ENCODE data around the gene HSF5.

HSF5 gene

GRCh38 chr17:58382872-58383242 is 105.4 kb downstream of the HSF5 start:
- H3K9ac ChIP-seq (ENCODE audit: low read depth, low read length), result no peak overlapping the region
- peaks cover 16% of the 10 kb centered on the region; the same call in 1 of the 2 replicates for H3K4me1 ChIP-seq (ENCODE audit: insufficient read depth, low read length)
- H3K4me3 ChIP-seq (ENCODE audit: low read length), result no peak overlapping the region
- no peaks in the 10 kb centered on the region for H3K36me3 ChIP-seq (ENCODE audit: insufficient read depth, low read length)
- H3K9me3 ChIP-seq (ENCODE audit: insufficient read depth, low read depth, low read length), result no peaks in the 10 kb centered on the region
- no peaks in the 10 kb centered on the region for H3K27me3 ChIP-seq (ENCODE audit: insufficient read depth, low read length)
- 88% methylated on average over 1 of the region's 1 CpG for WGBS
- no peak overlapping the region for H3K27ac ChIP-seq (ENCODE audit: low read depth, low read length)

DNA sequence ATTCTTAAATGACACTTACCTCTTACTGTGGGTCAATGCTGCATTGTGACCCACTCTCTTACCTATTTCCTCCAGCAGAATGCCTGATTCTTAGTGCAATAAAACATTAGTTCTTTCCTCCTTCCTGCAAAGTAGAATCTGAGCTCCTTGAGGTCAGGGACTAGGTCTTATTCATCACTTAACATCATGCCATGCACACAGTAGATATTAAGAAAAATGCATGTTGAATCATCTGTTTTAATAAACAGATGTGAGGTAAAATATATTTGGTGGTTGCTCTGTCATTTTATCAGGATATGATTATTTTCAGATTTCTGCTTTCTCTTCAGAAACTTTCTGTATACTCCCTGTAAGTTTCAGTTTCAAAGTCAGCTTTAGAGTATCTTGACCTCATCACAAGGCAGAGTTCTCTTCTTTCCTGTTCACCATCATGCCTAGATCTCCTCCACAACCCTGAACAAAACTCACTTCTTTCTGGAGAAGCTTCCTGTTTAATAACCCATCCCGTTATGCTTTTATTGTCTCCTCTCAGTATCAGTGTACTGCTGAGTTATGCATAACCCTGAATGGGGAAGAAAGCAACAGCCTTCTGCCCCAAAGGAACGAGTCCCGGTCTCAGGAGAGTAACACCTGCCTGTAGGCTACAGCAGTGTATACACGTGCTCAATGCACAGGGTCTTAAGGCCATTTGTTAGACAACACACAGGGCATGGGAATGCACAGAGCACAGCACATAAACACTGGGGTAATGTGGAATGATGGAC is 105.9 kb downstream of the HSF5 start:
- H3K9me3 ChIP-seq (ENCODE audit: insufficient read depth, low read depth, low read length), result no peaks in the 10 kb centered on the region
- H3K4me3 ChIP-seq (ENCODE audit: low read length), result no peak overlapping the region
- 85% methylated on average over 4 of the region's 4 CpGs for WGBS
- no peaks in the 10 kb centered on the region for H3K36me3 ChIP-seq (ENCODE audit: insufficient read depth, low read length)
- H3K27me3 ChIP-seq (ENCODE audit: insufficient read depth, low read length), result no peaks in the 10 kb centered on the region
- H3K9ac ChIP-seq (ENCODE audit: low read depth, low read length), result no peak overlapping the region
- H3K27ac ChIP-seq (ENCODE audit: low read depth, low read length), result no peak overlapping the region
- peaks cover 17% of the 10 kb centered on the region for H3K4me1 ChIP-seq (ENCODE audit: insufficient read depth, low read length)

DNA sequence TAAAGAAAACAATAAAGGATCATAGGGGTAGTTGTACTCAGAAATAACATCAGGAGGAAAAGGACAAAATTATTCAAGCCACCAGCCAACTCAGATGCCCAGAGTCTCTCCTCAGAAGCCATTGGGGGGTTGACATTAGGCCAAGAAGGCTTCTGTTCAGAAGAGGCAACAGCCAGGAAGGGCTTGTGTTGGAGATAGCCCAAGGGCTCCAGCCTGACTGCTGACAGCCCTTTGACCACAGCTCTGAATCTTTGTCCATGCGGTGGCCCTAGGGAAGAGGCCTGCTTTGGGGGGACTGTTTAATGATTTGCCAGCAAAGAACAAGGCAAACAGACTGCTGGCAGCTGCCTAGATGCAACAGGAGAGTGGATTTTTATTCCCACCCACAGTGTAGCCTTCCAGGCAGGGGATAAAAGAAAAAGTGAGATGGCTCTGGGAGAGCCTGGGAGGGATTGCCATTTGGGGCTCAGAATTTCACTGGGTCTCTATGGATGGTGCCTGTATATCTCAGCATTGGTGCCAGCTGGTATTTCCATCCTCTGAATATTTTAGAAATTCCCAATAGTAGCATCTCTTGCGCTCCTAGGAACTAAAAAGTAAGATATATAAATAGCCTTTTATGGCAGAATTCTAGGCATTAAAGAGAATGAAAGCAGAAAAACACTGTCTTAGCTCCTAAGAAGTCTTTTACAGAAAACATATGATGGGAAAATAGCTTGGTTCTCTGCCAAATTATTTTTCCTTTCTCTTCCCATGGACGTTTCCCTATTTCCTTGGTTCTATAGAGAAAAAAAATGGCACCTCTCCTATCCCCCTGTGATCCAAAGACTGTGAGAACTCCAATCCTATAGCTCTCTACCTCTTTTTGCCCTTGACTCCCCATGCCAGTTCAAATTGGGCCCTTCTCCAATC is 106.8 kb downstream of the HSF5 start:
- no peaks in the 10 kb centered on the region for H3K9me3 ChIP-seq (ENCODE audit: insufficient read depth, low read depth, low read length)
- no peak overlapping the region for H3K4me3 ChIP-seq (ENCODE audit: low read length)
- H3K36me3 ChIP-seq (ENCODE audit: insufficient read depth, low read length), result no peaks in the 10 kb centered on the region
- WGBS, result 86% methylated on average over 2 of the region's 3 CpGs
- H3K9ac ChIP-seq (ENCODE audit: low read depth, low read length), result no peak overlapping the region
- H3K27ac ChIP-seq (ENCODE audit: low read depth, low read length), result no peak overlapping the region
- peaks cover 26% of the 10 kb centered on the region for H3K4me1 ChIP-seq (ENCODE audit: insufficient read depth, low read length)
- no peaks in the 10 kb centered on the region for H3K27me3 ChIP-seq (ENCODE audit: insufficient read depth, low read length)

DNA sequence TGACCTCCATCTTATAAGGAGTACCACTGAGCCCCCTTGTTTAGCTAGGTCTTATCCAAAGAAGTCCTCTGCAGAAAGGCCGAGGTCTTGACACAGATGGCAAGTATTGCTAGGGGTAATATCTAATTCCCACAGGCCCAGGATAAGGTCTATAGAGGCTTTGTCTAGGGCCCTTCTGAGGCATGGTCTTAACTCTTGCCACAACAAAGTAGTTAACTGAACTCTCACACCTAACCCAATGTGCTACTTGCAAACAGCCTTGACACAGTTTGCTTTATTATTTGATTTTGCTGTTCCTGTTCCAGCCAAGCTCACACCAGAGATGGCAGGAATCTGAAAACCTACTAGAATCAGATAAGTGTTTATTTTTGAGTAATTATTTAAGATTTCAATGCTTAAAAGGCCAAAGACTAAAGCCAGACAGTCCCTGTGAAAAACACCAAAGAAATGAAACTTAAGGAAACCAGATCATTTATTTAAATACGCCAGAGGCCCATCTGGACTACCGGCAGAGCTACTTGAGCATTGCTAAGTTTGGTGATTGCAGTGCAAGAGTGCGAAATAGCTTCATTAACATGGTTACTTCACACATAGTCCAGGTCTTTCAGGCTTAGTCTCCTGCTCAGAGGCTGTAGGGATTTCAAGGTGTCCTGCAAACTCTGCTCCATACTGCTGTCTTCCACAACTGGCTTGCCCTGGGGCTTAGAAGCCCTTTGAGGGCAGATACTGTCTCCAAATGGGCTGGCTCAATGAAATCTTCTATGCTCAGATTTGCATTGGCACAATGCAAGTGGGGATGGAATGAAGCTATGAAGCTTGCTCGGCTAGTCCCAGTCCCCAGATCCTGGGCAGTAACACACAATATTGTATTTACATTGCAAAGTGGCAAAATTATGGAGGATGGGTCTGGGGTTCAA is 107.7 kb downstream of the HSF5 start:
- no peak overlapping the region for H3K9ac ChIP-seq (ENCODE audit: low read depth, low read length)
- H3K4me1 ChIP-seq (ENCODE audit: insufficient read depth, low read length), result peaks cover 35% of the 10 kb centered on the region
- WGBS, result 96% methylated on average over 5 of the region's 5 CpGs
- H3K36me3 ChIP-seq (ENCODE audit: insufficient read depth, low read length), result no peaks in the 10 kb centered on the region
- H3K27ac ChIP-seq (ENCODE audit: low read depth, low read length), result no peak overlapping the region
- no peaks in the 10 kb centered on the region for H3K9me3 ChIP-seq (ENCODE audit: insufficient read depth, low read depth, low read length)
- no peaks in the 10 kb centered on the region for H3K27me3 ChIP-seq (ENCODE audit: insufficient read depth, low read length)
- H3K4me3 ChIP-seq (ENCODE audit: low read length), result no peak overlapping the region

DNA sequence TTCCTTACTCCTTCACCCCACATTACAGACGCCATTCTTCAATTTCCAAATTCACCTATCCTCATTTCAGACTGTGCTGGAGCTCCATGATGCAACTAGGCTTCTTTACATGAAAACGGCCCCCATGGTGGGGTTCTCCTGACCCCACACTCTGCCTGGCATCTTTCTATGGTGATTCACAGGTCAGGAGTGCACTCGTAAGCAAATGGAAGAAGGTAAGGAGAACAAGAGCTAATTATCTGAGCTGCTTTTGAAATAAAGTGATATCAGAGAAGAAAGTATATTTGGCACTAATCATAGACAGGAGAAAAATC is 108.7 kb downstream of the HSF5 start:
- H3K4me3 ChIP-seq (ENCODE audit: low read length), result no peak overlapping the region
- H3K9ac ChIP-seq (ENCODE audit: low read depth, low read length), result no peak overlapping the region

DNA sequence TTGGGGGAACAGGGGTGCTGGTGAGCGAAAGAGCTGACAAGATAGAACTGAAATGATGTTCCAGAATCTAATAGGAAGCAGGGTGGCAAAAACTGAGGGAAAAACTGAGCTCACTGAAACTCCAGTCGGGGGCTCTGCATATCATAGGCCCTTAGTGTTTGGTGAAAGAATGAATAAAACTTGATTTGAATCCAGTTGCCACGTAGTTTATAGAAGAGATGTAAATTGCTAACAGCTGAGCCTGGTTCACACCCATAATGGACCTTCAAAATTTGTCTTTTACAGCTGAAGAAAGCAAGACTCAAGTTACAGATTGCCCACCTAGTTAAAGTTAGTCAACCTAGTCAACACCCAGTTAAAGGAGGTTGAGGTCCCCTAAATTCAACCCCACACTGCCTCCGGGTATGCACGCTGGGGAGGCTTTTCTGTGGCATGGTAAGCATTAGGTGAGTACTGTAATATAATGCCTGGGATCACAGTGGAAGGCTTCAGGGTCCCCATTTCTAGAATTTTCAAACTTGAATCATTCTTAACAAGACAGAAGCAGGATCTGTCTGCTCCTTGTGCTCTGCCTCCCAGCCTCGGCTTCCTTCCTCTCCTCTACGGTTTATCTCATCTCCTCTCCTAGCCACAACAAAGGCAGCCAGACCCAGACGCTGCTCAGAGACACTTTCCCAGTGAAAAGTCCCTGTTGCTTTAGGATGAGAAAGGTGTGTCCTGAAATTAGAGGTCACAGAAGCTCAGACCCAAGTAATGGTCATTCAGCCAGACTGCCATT is 109.3 kb downstream of the HSF5 start:
- WGBS, result 82% methylated on average over 6 of the region's 8 CpGs
- no peaks in the 10 kb centered on the region for H3K9me3 ChIP-seq (ENCODE audit: insufficient read depth, low read depth, low read length)
- peaks cover 26% of the 10 kb centered on the region for H3K4me1 ChIP-seq (ENCODE audit: insufficient read depth, low read length)
- no peak overlapping the region for H3K4me3 ChIP-seq (ENCODE audit: low read length)
- no peaks in the 10 kb centered on the region for H3K36me3 ChIP-seq (ENCODE audit: insufficient read depth, low read length)
- no peak overlapping the region for H3K9ac ChIP-seq (ENCODE audit: low read depth, low read length)
- H3K27me3 ChIP-seq (ENCODE audit: insufficient read depth, low read length), result no peaks in the 10 kb centered on the region
- H3K27ac ChIP-seq (ENCODE audit: low read depth, low read length), result no peak overlapping the region

More for the DNA sequence above, 108.7 kb downstream of the HSF5 start:
- H3K4me1 ChIP-seq (ENCODE audit: insufficient read depth, low read length), result peaks cover 32% of the 10 kb centered on the region
- no peaks in the 10 kb centered on the region for H3K9me3 ChIP-seq (ENCODE audit: insufficient read depth, low read depth, low read length)
- H3K27ac ChIP-seq (ENCODE audit: low read depth, low read length), result no peak overlapping the region
- no peaks in the 10 kb centered on the region for H3K27me3 ChIP-seq (ENCODE audit: insufficient read depth, low read length)
- WGBS, result 80% methylated on average over 3 of the region's 3 CpGs
- no peaks in the 10 kb centered on the region for H3K36me3 ChIP-seq (ENCODE audit: insufficient read depth, low read length)

DNA sequence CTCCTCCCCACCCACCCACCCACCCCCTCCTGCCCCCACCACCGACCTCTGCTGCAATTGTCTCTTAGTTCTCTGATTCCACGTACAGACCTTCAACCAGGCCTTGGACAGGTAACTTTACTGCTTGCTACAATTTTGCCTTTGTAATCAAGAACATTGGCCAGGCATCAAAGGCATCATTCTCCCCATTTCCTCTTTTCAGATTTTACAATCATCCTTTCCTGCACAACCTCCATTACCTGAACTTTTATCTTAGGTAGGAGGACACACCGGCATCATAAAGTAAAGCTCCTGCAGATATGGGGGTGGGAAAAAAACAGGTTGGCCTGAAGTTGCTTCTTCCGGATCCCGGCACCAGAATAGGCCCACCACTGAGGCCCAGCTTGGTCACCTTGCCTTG is 110.5 kb downstream of the HSF5 start:
- no peaks in the 10 kb centered on the region for H3K36me3 ChIP-seq (ENCODE audit: insufficient read depth, low read length)

GRCh38 chr17:58377093-58377601 is 111.1 kb downstream of the HSF5 start:
- WGBS, result 85% methylated on average over 3 of the region's 3 CpGs
- Histone ChIP-seq H3K9me3 (ENCODE audit: insufficient read depth, low read depth, low read length) (no peaks in the 10 kb centered on the region), H3K4me1 (ENCODE audit: insufficient read depth, low read length) (peaks cover 25% of the 10 kb centered on the region), H3K36me3 (ENCODE audit: insufficient read depth, low read length) (no peaks in the 10 kb centered on the region), H3K27me3 (ENCODE audit: insufficient read depth, low read length) (no peaks in the 10 kb centered on the region), H3K27ac (ENCODE audit: low read depth, low read length) (no peak overlapping the region), H3K4me3 (ENCODE audit: low read length) (no peak overlapping the region), H3K9ac (ENCODE audit: low read depth, low read length) (no peak overlapping the region)

More for the DNA sequence above, 110.5 kb downstream of the HSF5 start:
- Histone ChIP-seq H3K9ac (ENCODE audit: low read depth, low read length) (no peak overlapping the region), H3K27ac (ENCODE audit: low read depth, low read length) (no peak overlapping the region), H3K4me3 (ENCODE audit: low read length) (no peak overlapping the region), H3K9me3 (ENCODE audit: insufficient read depth, low read depth, low read length) (no peaks in the 10 kb centered on the region), H3K4me1 (ENCODE audit: insufficient read depth, low read length) (peaks cover 25% of the 10 kb centered on the region), H3K27me3 (ENCODE audit: insufficient read depth, low read length) (no peaks in the 10 kb centered on the region)
- 89% methylated on average over 5 of the region's 5 CpGs for WGBS

GRCh38 chr17:58376472-58377000 is 111.7 kb downstream of the HSF5 start:
- no peaks in the 10 kb centered on the region for H3K9me3 ChIP-seq (ENCODE audit: insufficient read depth, low read depth, low read length)
- peaks cover 25% of the 10 kb centered on the region for H3K4me1 ChIP-seq (ENCODE audit: insufficient read depth, low read length)
- no peaks in the 10 kb centered on the region for H3K27me3 ChIP-seq (ENCODE audit: insufficient read depth, low read length)
- H3K36me3 ChIP-seq (ENCODE audit: insufficient read depth, low read length), result no peaks in the 10 kb centered on the region
- H3K9ac ChIP-seq (ENCODE audit: low read depth, low read length), result no peak overlapping the region
- H3K27ac ChIP-seq (ENCODE audit: low read depth, low read length), result peak overlapping the region; percentile 27; the same call in 1 of the 2 replicates
- H3K4me3 ChIP-seq (ENCODE audit: low read length), result no peak overlapping the region
- WGBS, result 45% methylated on average over 3 of the region's 4 CpGs

DNA sequence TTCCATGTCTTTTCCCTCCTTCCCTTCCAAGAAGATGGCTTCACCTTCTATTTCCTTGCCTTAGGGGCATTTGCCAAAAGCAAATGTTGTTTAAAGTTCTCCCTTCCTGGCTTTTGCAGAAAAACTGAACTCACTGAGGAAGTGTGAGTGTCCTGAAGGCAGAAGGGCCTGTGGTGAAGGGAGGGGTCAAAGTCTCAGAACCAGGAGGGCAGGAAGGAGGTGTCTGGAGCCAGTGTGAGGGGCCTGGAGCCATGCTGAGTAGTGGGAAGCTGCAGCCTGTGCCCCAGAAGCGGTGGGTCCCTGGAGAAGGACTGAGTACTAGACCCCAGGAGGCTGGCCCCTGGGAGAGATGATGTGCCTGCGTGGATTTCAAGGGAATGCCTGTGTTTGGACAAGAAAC is 112.4 kb downstream of the HSF5 start:
- H3K4me1 ChIP-seq (ENCODE audit: insufficient read depth, low read length), result peaks cover 25% of the 10 kb centered on the region
- H3K27me3 ChIP-seq (ENCODE audit: insufficient read depth, low read length), result no peaks in the 10 kb centered on the region
- no peaks in the 10 kb centered on the region for H3K36me3 ChIP-seq (ENCODE audit: insufficient read depth, low read length)
- no peak overlapping the region for H3K4me3 ChIP-seq (ENCODE audit: low read length)
- WGBS, result 46% methylated on average over 2 of the region's 2 CpGs
- H3K9ac ChIP-seq (ENCODE audit: low read depth, low read length), result no peak overlapping the region
- no peak overlapping the region for H3K27ac ChIP-seq (ENCODE audit: low read depth, low read length)
- H3K9me3 ChIP-seq (ENCODE audit: insufficient read depth, low read depth, low read length), result no peaks in the 10 kb centered on the region

Data from HUES64 (cell line).